SK-N-SH (cell line): ENCODE data around the gene SLC25A18. TPM values are rescaled to one million over a fixed set of nuclear protein-coding genes. Genes with fewer than 3 reads are reported as not detected.

Experiments
- CTCF ChIA-PET: fragments of 300-600, 350-600 bp; formaldehyde crosslinking; extraction: SDS; loops from one replicate; lab custom pipeline; 2021; lab: Yijun Ruan, JAX
- POLR2A ChIA-PET: fragments of 350-600 bp; sonication (Branson Sonifier 250); formaldehyde crosslinking; extraction: SDS; loops from one replicate; lab custom pipeline; 2020; ENCODE audit warnings: antibody characterized with exemption, inconsistent platforms; lab: Yijun Ruan, JAX
- DNase-seq: peaks from one replicate; pipeline ENCODE4 v3.0.0; 2012
- H2AFZ ChIP-seq: fragments of 200-600 bp; sonication (generic); 2 replicates; pipeline ENCODE4 v1.8.1; 2016; ENCODE audit warnings: antibody characterized with exemption, mild to moderate bottlenecking, low read depth
- H3F3A ChIP-seq: fragments of 200-600 bp; sonication (generic); replicated peaks from 2 replicates; pipeline ENCODE3; 2016; ENCODE audit warnings: antibody characterized with exemption, mild to moderate bottlenecking; ENCODE audit not compliant: insufficient read depth
- H3K27ac ChIP-seq, 2 experiments: fragments of 200-500 bp in 1 of 2; fragments of 200-600 bp in 1 of 2; sonication (Bioruptor generic) in 1 of 2; sonication (generic), shearing (Covaris generic) in 1 of 2; 2 replicates each; pipeline versions ENCODE4 v1.5.1 to v1.6.1; 2014 to 2016; ENCODE audit warnings: low read depth in 2 of 2, inconsistent platforms in 1 of 2, low read length in 1 of 2, mild to moderate bottlenecking in 1 of 2, mixed read lengths in 1 of 2
- H3K27me3 ChIP-seq: fragments of 200-600 bp; sonication (generic), shearing (Covaris generic); 2 replicates; pipeline ENCODE4 v1.6.1; 2016; ENCODE audit warnings: mixed run types; ENCODE audit not compliant: insufficient read depth
- H3K36me3 ChIP-seq, 2 experiments: fragments of 200-500 bp in 1 of 2; fragments of 200-600 bp in 1 of 2; sonication (Bioruptor generic) in 1 of 2; sonication (generic) in 1 of 2; replicated peaks in 1 of 2; 2 replicates each; pipeline versions ENCODE3 to v1.5.1; 2014 to 2016; ENCODE audit warnings: low read length in 1 of 2, mild to moderate bottlenecking in 1 of 2; ENCODE audit not compliant: insufficient read depth in 2 of 2, control insufficient read depth in 1 of 2
- H3K4me1 ChIP-seq, 2 experiments: fragments of 200-500 bp in 1 of 2; fragments of 200-600 bp in 1 of 2; sonication (Bioruptor generic) in 1 of 2; sonication (generic), shearing (Covaris generic) in 1 of 2; 2 replicates each; pipeline versions ENCODE4 v1.5.1 to v1.6.1; 2014 to 2016; ENCODE audit warnings: low read depth in 1 of 2, low read length in 1 of 2, mixed run types in 1 of 2; ENCODE audit not compliant: insufficient read depth in 2 of 2, control insufficient read depth in 1 of 2
- H3K4me2 ChIP-seq: fragments of 200-600 bp; sonication (generic), shearing (Covaris generic); 2 replicates; pipeline ENCODE4 v1.6.1; 2017; ENCODE audit warnings: mixed run types
- H3K4me3 ChIP-seq, 2 experiments: fragments of 200-500 bp in 1 of 2; fragments of 200-600 bp in 1 of 2; sonication (Bioruptor generic) in 1 of 2; sonication (generic), shearing (Covaris generic) in 1 of 2; 2 replicates each; pipeline versions ENCODE4 v1.5.1 to v1.8.1; 2014 to 2016; ENCODE audit warnings: low read depth in 2 of 2, inconsistent platforms in 1 of 2, low read length in 1 of 2, mild to moderate bottlenecking in 1 of 2, mixed read lengths in 1 of 2, moderate library complexity in 1 of 2
- H3K79me2 ChIP-seq: fragments of 200-600 bp; sonication (generic); 2 replicates; pipeline ENCODE4 v1.8.1; 2017; ENCODE audit warnings: mild to moderate bottlenecking; ENCODE audit not compliant: insufficient read depth
- H3K9ac ChIP-seq: fragments of 200-600 bp; sonication (generic); 2 replicates; pipeline ENCODE4 v1.6.1; 2017; ENCODE audit warnings: mixed run types
- H3K9me2 ChIP-seq: fragments of 200-600 bp; sonication (generic); 2 replicates; pipeline ENCODE4 v1.6.1; 2017; ENCODE audit warnings: mixed run types
- H3K9me3 ChIP-seq: fragments of 200-600 bp; sonication (generic); 2 replicates; pipeline ENCODE4 v1.6.1; 2017; ENCODE audit warnings: mixed run types, mild to moderate bottlenecking, moderate library complexity
- H4K20me1 ChIP-seq: fragments of 200-600 bp; sonication (generic); 2 replicates; pipeline ENCODE4 v1.6.1; 2017; ENCODE audit warnings: mild to moderate bottlenecking, mixed run types; ENCODE audit not compliant: insufficient read depth
- ELF1 ChIP-seq: IDR thresholded peaks from 2 replicates; pipeline ENCODE4 v1.4.0; 2012
- EZH2phosphoT487 ChIP-seq: fragments of 200-600 bp; sonication (generic); IDR thresholded peaks from 2 replicates; pipeline ENCODE4 v1.6.1; 2017; ENCODE audit warnings: low read depth, mixed run types, mild to moderate bottlenecking, antibody characterized with exemption, moderate library complexity, borderline replicate concordance
- FOSL2 ChIP-seq: IDR thresholded peaks from 2 replicates; pipeline ENCODE4 v1.4.0; 2012; ENCODE audit warnings: low read depth, mild to moderate bottlenecking, moderate library complexity, borderline replicate concordance
- FOXJ3 ChIP-seq: sonication (generic); formaldehyde crosslinking; IDR thresholded peaks from 2 replicates; pipeline ENCODE4 v1.5.1; 2020; ENCODE audit warnings: mild to moderate bottlenecking, missing genetic modification reagents
- FOXM1 ChIP-seq: IDR thresholded peaks from 2 replicates; pipeline ENCODE4 v1.4.0; 2012; ENCODE audit warnings: low read depth, mild to moderate bottlenecking
- GABPA ChIP-seq: IDR thresholded peaks from 2 replicates; pipeline ENCODE4 v1.4.0; 2012; ENCODE audit warnings: low read depth, mild to moderate bottlenecking
- GATA2 ChIP-seq: sonication (generic); formaldehyde crosslinking; IDR thresholded peaks from 2 replicates; pipeline ENCODE4 v1.5.0; 2020; ENCODE audit warnings: mild to moderate bottlenecking, missing genetic modification reagents
- IRF3 ChIP-seq: fragments of 150-350 bp; IDR thresholded peaks from 2 replicates; pipeline ENCODE4 v1.6.1; 2016; ENCODE audit warnings: mild to moderate bottlenecking, low read depth, low read length
- MXI1 ChIP-seq: IDR thresholded peaks from 2 replicates; pipeline ENCODE4 v1.6.1; 2012; ENCODE audit warnings: mild to moderate bottlenecking, low read depth, low read length, improper control_type of control experiment
- NFIC ChIP-seq: IDR thresholded peaks from 2 replicates; pipeline ENCODE4 v1.4.0; 2012; ENCODE audit warnings: borderline replicate concordance
- POLR2AphosphoS5 ChIP-seq: IDR thresholded peaks from 2 replicates; pipeline ENCODE4 v1.6.1; 2012; ENCODE audit warnings: low read depth, low read length
- RAD21 ChIP-seq: IDR thresholded peaks from 2 replicates; pipeline ENCODE4 v1.6.1; 2012; ENCODE audit warnings: mild to moderate bottlenecking, low read length
- RCOR1 ChIP-seq: fragments of 150-350 bp; IDR thresholded peaks from 2 replicates; pipeline ENCODE4 v1.6.1; 2017; ENCODE audit warnings: antibody characterized with exemption, low read length
- RFX5 ChIP-seq: IDR thresholded peaks from 2 replicates; pipeline ENCODE4 v1.6.1; 2012; ENCODE audit warnings: mild to moderate bottlenecking, improper control_type of control experiment, low read length
- RXRA ChIP-seq: IDR thresholded peaks from 2 replicates; pipeline ENCODE4 v1.4.0; 2012; ENCODE audit warnings: low read depth, mild to moderate bottlenecking, borderline replicate concordance
- SMC3 ChIP-seq: IDR thresholded peaks from 2 replicates; pipeline ENCODE4 v1.6.1; 2012; ENCODE audit warnings: low read depth, low read length, improper control_type of control experiment
- TCF12 ChIP-seq: IDR thresholded peaks from 2 replicates; pipeline ENCODE4 v1.4.0; 2012
- TEAD4 ChIP-seq: IDR thresholded peaks from 2 replicates; pipeline ENCODE4 v1.4.0; 2012; ENCODE audit warnings: mild to moderate bottlenecking, borderline replicate concordance; ENCODE audit not compliant: insufficient read depth
- YY1 ChIP-seq: IDR thresholded peaks from 2 replicates; pipeline ENCODE4 v1.4.0; 2012; ENCODE audit warnings: low read depth, mild to moderate bottlenecking
- ZBTB33 ChIP-seq: IDR thresholded peaks from 2 replicates; pipeline ENCODE4 v1.4.0; 2012; ENCODE audit warnings: low read depth, borderline replicate concordance
- WGBS: methylation state at CpG from one replicate; pipeline ENCODE4 v1.1.6; 2017; ENCODE audit warnings: low lambda C conversion rate; 5-methylcytosine and 5-hydroxymethylcytosine counted together
- polyA plus RNA-seq, 3 experiments: library from polyadenylated mRNA; depleted of rRNA; stranded (reverse); fragments of >200 nt; gene quantifications; 2 replicates each; pipeline ENCODE4 v1.2.3, GENCODE V29; 2012

The SLC25A18 gene
- polyA plus RNA-seq, 1 of the 3 experiments (the other 2 are of a cell fraction): 0.02 TPM

- peaks cover 4% of the 10 kb centered on the region; the same call in 1 of the 2 replicates for H4K20me1 ChIP-seq
- no peaks in the 10 kb centered on the region for H3K9me2 ChIP-seq
- no peaks in the 10 kb centered on the region for H3F3A ChIP-seq
- H3K27ac ChIP-seq: no peak overlapping the region
- H3K4me2 ChIP-seq: no peak overlapping the region
- CTCF ChIA-PET: interaction anchor here (0.8 to 1.4 kb wide), 3 partner anchors 11 to 44 kb away, joined by 3 to 5 read pairs (median 3); no protein-coding TSS in a partner anchor
- H3K9me3 ChIP-seq: no peaks in the 10 kb centered on the region
- no peaks in the 10 kb centered on the region for H3K27me3 ChIP-seq
- H3K4me3 ChIP-seq: no peak overlapping the region
- no peak overlapping the region for H2AFZ ChIP-seq
- H3K36me3 ChIP-seq: peaks cover 24 to 38% of the 10 kb centered on the region in 2 experiments
- WGBS: 96% methylated on average over 4 of the region's 4 CpGs
- TF ChIP-seq ELF1 (no peak), RFX5 (no peak), TCF12 (no peak), RAD21 (no peak), YY1 (no peak), NFIC (no peak)
- H3K4me1 ChIP-seq: peaks cover 0 to 9% of the 10 kb centered on the region in 2 experiments; a peak in 1 of 4 replicates
- H3K79me2 ChIP-seq: peaks cover 60% of the 10 kb centered on the region
- POLR2A ChIA-PET: no interaction called here
- H3K9ac ChIP-seq: no peak overlapping the region
- DNase-seq: no peak
These were observed 40.4 kb downstream of the SLC25A18 start for GRCh38 chr22:17603668-17604067.

- Histone ChIP-seq H3K9ac (no peak overlapping the region), H3K9me3 (no peaks in the 10 kb centered on the region), H3K27ac (no peak overlapping the region; a peak in 1 of 4 replicates), H2AFZ (no peak overlapping the region), H4K20me1 (peaks cover 4% of the 10 kb centered on the region; the same call in 1 of the 2 replicates), H3K4me1 (peaks cover 0 to 5% of the 10 kb centered on the region in 2 experiments; a peak in 1 of 4 replicates), H3K4me3 (no peak overlapping the region), H3K79me2 (peaks cover 77% of the 10 kb centered on the region), H3K36me3 (peaks cover 37 to 43% of the 10 kb centered on the region in 2 experiments), H3K27me3 (no peaks in the 10 kb centered on the region), H3K4me2 (no peak overlapping the region), H3F3A (no peaks in the 10 kb centered on the region), H3K9me2 (no peaks in the 10 kb centered on the region)
- ChIA-PET CTCF (interaction anchor here (0.6 to 2.2 kb wide), 3 partner anchors 48 to 470 kb away, joined by 3 to 12 read pairs (median 3); no protein-coding TSS in a partner anchor), POLR2A (interaction anchor here (0.5 kb wide), 1 partner anchor 10 kb away, joined by 3 read pairs; no protein-coding TSS in a partner anchor)
- 80% methylated on average over 5 of the region's 5 CpGs for WGBS
- peak; percentile 42 for DNase-seq
- no peak for TF ChIP-seq YY1
- peak; percentile 55; the same call in 1 of the 2 replicates for TF ChIP-seq MXI1
These were observed 43.2 kb downstream of the SLC25A18 start for GRCh38 chr22:17606496-17606895.

DNA sequence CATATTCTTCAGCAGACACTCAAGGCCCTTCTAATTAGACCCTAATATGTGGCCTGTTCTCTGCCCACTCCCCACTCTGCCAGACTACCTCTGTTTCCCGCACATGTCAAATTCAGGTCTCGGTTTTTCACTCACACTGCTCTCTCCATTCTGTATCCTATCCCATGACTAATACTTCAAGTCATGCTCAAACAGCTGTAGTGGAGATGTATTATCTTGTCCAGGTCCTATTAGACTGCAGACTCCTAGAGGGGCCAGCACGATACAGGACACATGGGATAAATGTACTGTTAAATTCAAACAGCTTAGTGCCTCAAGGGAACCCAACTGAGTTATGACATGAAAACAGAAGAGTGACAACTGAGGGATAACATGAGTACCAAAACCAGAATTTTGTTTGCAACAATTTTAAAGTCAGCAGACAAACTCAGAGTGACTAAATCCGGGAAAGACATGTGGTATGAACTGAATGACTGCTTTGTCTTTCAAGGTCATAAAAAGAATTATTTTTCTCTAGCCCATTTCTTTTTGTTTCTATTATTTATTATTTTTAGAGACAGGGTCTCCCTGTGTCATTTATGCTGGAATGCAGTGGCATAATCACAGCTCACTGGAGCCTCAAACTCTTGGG, 44.7 kb downstream of the SLC25A18 start:
- POLR2A ChIA-PET: no interaction called here
- H3K79me2 ChIP-seq: peaks cover 66% of the 10 kb centered on the region
- no peak overlapping the region for H3K4me2 ChIP-seq
- no peak overlapping the region for H2AFZ ChIP-seq
- H3K27me3 ChIP-seq: no peaks in the 10 kb centered on the region
- H4K20me1 ChIP-seq: peaks cover 4% of the 10 kb centered on the region; the same call in 1 of the 2 replicates
- peaks cover 52 to 58% of the 10 kb centered on the region in 2 experiments for H3K36me3 ChIP-seq
- H3F3A ChIP-seq: no peaks in the 10 kb centered on the region
- H3K9me2 ChIP-seq: no peaks in the 10 kb centered on the region
- H3K27ac ChIP-seq: no peak overlapping the region
- H3K4me3 ChIP-seq: no peak overlapping the region
- CTCF ChIA-PET: no interaction called here
- WGBS: 91% methylated on average over 4 of the region's 4 CpGs
- peaks cover 0 to 5% of the 10 kb centered on the region in 2 experiments; a peak in 1 of 4 replicates for H3K4me1 ChIP-seq
- no peaks in the 10 kb centered on the region for H3K9me3 ChIP-seq
- no peak overlapping the region for H3K9ac ChIP-seq
- no peak for DNase-seq
- TF ChIP-seq FOSL2: no peak
- TF ChIP-seq RAD21: no peak
- no peak for TF ChIP-seq FOXM1
- TF ChIP-seq TEAD4: no peak
- TF ChIP-seq SMC3: no peak
- no peak for TF ChIP-seq IRF3
- no peak for TF ChIP-seq RCOR1
- TF ChIP-seq POLR2AphosphoS5: no peak
- no peak for TF ChIP-seq FOXJ3
- TF ChIP-seq ZBTB33: no peak
- no peak for TF ChIP-seq EZH2phosphoT487
- no peak for TF ChIP-seq GATA2 (CRISPR knock-in tag)
- no peak for TF ChIP-seq GABPA
- TF ChIP-seq RXRA: no peak
